ENCODE data around the gene AEN.

- TF ChIP-seq, protein P1, sequence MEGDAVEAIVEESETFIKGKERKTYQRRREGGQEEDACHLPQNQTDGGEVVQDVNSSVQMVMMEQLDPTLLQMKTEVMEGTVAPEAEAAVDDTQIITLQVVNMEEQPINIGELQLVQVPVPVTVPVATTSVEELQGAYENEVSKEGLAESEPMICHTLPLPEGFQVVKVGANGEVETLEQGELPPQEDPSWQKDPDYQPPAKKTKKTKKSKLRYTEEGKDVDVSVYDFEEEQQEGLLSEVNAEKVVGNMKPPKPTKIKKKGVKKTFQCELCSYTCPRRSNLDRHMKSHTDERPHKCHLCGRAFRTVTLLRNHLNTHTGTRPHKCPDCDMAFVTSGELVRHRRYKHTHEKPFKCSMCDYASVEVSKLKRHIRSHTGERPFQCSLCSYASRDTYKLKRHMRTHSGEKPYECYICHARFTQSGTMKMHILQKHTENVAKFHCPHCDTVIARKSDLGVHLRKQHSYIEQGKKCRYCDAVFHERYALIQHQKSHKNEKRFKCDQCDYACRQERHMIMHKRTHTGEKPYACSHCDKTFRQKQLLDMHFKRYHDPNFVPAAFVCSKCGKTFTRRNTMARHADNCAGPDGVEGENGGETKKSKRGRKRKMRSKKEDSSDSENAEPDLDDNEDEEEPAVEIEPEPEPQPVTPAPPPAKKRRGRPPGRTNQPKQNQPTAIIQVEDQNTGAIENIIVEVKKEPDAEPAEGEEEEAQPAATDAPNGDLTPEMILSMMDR (IDR thresholded peaks at IDR 0.05), result no peak
- TF ChIP-seq POLR2AphosphoS5 (IDR thresholded peaks at IDR 0.05) (no peak), POLR2A (IDR thresholded peaks at IDR 0.05) (no peak)
These were observed 2.5 kb downstream of the AEN start for GRCh38 chr15:88623632-88624031.
